Peyer's patch (tissue), 4 donors: ENCODE data around the gene IMMP2L. TPM values are rescaled to one million over a fixed set of nuclear protein-coding genes. Genes with fewer than 3 reads are reported as not detected.
A peak's percentile ranks its signal among the peaks of the same experiment; 100 is the strongest.

Experiments
- DNase-seq, 3 donors: peaks; one replicate each; pipeline ENCODE4 v3.0.0-alpha.2; 2017 to 2019
- H3K27ac ChIP-seq, 4 donors: fragments of 200-600 bp; sonication (generic); one replicate each; pipeline ENCODE4 v1.5.1; 2016 to 2019
- H3K27me3 ChIP-seq, 2 donors: fragments of 200-600 bp; sonication (generic); one replicate each; pipeline ENCODE4 v1.5.1; 2019
- H3K36me3 ChIP-seq, 3 donors: fragments of 200-600 bp; sonication (generic); one replicate each; pipeline ENCODE4 v1.5.1; 2016 to 2019
- H3K4me1 ChIP-seq, 4 donors: fragments of 200-600 bp; sonication (generic); one replicate each; pipeline ENCODE4 v1.5.1; 2016 to 2019
- H3K4me3 ChIP-seq, 4 donors: fragments of 200-600 bp; sonication (generic); 1 replicate in 3 of 4; 2 replicates in 1 of 4; pipeline ENCODE4 v1.5.1; 2016 to 2019; ENCODE audit warnings: mild to moderate bottlenecking in 1 of 4
- H3K9me3 ChIP-seq, 4 donors: fragments of 200-600 bp; sonication (generic); one replicate each; pipeline ENCODE4 v1.5.1; 2016 to 2019; ENCODE audit warnings: mild to moderate bottlenecking in 1 of 4
- POLR2A ChIP-seq, 2 donors: fragments of 450-650 bp; IDR thresholded peaks; one replicate each; pipeline ENCODE4 v1.5.1; 2017; ENCODE audit warnings: antibody characterized with exemption in 2 of 2, mild to moderate bottlenecking in 2 of 2, moderate library complexity in 2 of 2
- total RNA-seq, 4 donors: library from RNA; depleted of rRNA; stranded (reverse); fragments of >200 nt; gene quantifications; one replicate each; pipeline ENCODE4 v1.1.0, GENCODE V29; 2016
- TF ChIP-seq, protein P1 (sequence below), 6 experiments: fragments of 450-650 bp in 4 of 6; fragments of 200-600 bp in 2 of 6; sonication (generic) in 1 of 6; IDR thresholded peaks; one replicate each; pipeline ENCODE4 v1.5.1; 2017 to 2019; ENCODE audit warnings: antibody characterized with exemption in 6 of 6, mild to moderate bottlenecking in 3 of 6, moderate library complexity in 1 of 6

IMMP2L gene
- total RNA-seq, 4 donors from 2014 or later = 5.1 to 16.5 (median 10.9) TPM

DNA sequence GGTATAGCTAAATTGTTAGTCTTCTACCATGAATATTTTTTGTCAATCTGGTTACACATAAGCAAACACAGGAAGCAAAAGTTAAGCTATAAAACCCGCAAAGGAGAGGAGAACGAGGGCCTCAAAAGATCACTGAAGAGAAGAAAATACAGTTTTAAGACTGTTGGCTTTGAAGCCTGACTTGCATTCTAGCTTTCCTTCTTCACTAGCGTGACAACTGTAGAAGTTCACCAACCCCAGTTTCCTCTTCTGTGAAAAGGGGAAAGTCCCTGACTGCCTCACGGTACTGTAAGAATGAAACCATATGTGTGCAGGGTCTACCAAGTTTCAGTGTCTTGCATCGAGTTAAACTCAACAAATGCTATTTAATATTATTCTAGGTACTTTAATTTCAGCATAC, 478.9 kb downstream of the IMMP2L start:
- Histone ChIP-seq H3K36me3 (no peaks in the 10 kb centered on the region), H3K27ac (no peak overlapping the region), H3K4me1 (peaks cover 0 to 7% (median 0%) of the 10 kb centered on the region in 4 donors), H3K4me3 (no peak overlapping the region), H3K27me3 (no peaks in the 10 kb centered on the region), H3K9me3 (no peaks in the 10 kb centered on the region)
- TF ChIP-seq, protein P1, sequence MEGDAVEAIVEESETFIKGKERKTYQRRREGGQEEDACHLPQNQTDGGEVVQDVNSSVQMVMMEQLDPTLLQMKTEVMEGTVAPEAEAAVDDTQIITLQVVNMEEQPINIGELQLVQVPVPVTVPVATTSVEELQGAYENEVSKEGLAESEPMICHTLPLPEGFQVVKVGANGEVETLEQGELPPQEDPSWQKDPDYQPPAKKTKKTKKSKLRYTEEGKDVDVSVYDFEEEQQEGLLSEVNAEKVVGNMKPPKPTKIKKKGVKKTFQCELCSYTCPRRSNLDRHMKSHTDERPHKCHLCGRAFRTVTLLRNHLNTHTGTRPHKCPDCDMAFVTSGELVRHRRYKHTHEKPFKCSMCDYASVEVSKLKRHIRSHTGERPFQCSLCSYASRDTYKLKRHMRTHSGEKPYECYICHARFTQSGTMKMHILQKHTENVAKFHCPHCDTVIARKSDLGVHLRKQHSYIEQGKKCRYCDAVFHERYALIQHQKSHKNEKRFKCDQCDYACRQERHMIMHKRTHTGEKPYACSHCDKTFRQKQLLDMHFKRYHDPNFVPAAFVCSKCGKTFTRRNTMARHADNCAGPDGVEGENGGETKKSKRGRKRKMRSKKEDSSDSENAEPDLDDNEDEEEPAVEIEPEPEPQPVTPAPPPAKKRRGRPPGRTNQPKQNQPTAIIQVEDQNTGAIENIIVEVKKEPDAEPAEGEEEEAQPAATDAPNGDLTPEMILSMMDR (IDR thresholded peaks at IDR 0.05) = no peak
- no peak for TF ChIP-seq POLR2A (IDR thresholded peaks at IDR 0.05)
- peak in 1 of 3 donors; percentile 22 for DNase-seq

DNA sequence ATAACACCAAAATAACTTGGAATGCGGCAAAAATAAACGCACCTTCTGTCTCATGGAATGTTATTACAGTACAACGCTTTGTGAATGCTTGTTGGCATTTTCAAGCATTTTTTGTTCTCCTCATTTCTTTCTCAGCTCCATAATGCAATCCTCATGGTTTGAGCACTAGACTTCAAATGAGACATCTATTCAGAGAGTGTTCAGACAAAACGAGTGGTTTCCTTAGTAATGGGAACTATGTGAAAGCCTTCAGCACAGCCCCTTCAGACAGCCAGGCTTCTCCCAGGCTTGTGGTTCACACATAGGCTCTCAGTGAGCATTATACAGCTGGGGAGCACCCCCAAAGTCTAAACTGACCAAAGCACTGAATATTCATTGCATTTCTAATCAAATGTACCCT, 479.9 kb downstream of the IMMP2L start:
- Histone ChIP-seq H3K36me3 (no peaks in the 10 kb centered on the region), H3K4me1 (peaks cover 0 to 7% (median 0%) of the 10 kb centered on the region in 4 donors), H3K9me3 (no peaks in the 10 kb centered on the region), H3K4me3 (no peak overlapping the region), H3K27ac (peak overlapping the region in 1 of 4 donors; percentile 9), H3K27me3 (no peaks in the 10 kb centered on the region)
- no peak for DNase-seq
- no peak for TF ChIP-seq POLR2A (IDR thresholded peaks at IDR 0.05)
- TF ChIP-seq, protein P1 (IDR thresholded peaks at IDR 0.05) = no peak

DNA sequence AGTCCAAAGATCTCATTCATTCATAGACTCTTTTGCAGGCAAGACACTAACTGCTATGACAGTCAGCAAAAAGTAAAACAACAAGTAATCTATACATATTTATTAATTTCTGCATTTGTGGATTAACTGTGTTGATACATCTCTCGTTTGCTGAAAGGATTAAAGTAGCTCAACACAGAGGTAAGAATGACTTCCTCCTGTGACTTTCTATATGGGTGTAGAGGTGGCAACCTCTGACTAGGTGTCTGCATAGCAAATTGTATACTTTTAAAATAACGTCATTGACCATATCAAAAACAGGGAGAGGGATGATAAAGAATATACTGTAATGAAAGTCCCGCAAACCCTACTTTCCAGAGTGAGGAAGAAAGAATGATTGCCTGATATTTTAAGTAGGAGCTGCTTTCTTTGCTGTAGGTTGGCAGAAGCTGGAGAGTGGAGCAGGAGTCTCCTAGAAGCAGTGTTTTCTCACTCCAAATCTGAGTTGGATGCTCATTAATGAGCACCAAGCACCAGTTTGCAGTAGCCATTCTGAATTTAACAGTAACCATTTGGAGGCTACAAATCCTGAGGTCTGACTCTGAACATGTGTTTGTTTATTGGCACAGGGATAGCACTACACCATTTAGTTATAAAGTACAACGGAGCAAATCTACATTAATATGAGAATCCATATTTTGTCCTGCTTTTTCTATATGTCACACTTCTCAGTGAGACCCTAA, 480.6 kb downstream of the IMMP2L start:
- Histone ChIP-seq H3K27me3 (no peaks in the 10 kb centered on the region), H3K27ac (peak overlapping the region in 1 of 4 donors; percentile 9), H3K4me3 (no peak overlapping the region), H3K4me1 (peaks cover 0 to 7% (median 0%) of the 10 kb centered on the region in 4 donors), H3K9me3 (no peaks in the 10 kb centered on the region), H3K36me3 (no peaks in the 10 kb centered on the region)
- no peak for TF ChIP-seq POLR2A (IDR thresholded peaks at IDR 0.05)
- TF ChIP-seq, protein P1 (IDR thresholded peaks at IDR 0.05) = no peak
- DNase-seq = no peak

DNA sequence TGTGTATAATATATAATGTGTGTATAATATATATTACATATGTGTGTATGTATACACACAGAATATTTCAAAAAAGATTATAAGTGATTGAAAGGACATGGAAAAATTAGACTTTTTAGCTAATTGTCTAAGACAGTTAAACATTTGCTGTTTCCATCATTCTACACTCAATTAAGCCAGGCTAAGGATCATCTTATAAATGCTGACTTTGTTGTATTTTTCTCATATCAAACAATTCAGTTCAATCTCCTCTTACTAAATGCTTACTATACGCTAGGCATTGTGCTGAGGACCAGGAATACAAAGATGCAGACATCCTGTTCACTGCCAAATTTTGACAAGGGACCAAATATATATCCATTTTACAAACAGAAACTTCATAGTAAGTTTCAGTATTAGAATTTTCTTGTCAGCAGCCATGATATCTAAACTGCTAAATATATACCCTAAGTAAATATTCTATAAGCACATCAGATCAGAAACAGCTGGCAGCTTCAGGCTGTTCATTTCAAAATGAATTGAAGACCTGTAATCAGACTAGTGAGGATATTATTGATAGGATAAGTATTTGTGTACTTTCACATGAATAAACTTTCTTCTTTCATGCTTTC, 481.7 kb downstream of the IMMP2L start:
- no peak for DNase-seq
- Histone ChIP-seq H3K27me3 (no peaks in the 10 kb centered on the region), H3K4me1 (peaks cover 0 to 7% (median 0%) of the 10 kb centered on the region in 4 donors), H3K4me3 (no peak overlapping the region), H3K27ac (no peak overlapping the region), H3K36me3 (no peaks in the 10 kb centered on the region), H3K9me3 (no peaks in the 10 kb centered on the region)
- TF ChIP-seq, protein P1 (IDR thresholded peaks at IDR 0.05) = no peak
- TF ChIP-seq POLR2A (IDR thresholded peaks at IDR 0.05) = no peak

DNA sequence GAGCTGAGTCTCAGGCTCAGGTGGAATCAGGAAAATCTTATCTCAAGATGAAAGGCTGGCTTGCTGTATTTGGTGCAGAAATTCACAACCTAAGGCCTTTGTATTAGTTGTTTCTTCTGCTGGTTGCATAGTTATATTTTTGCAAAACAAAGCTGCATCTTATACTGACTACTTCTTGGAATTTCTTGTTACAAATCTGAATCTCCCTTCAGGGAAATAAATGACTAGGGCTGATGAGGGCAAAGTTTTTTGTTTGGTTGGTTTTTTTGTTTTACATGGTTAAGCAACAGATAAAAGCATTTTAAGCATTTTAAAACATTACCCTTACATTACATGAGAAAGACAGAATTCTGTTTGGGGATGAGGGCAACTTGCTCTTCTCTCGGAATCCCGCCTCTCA, 485.3 kb downstream of the IMMP2L start:
- Histone ChIP-seq H3K4me3 (no peak overlapping the region), H3K4me1 (no peaks in the 10 kb centered on the region), H3K36me3 (no peaks in the 10 kb centered on the region), H3K27me3 (no peaks in the 10 kb centered on the region), H3K9me3 (no peaks in the 10 kb centered on the region), H3K27ac (no peak overlapping the region)
- TF ChIP-seq POLR2A (IDR thresholded peaks at IDR 0.05) = no peak
- TF ChIP-seq, protein P1 (IDR thresholded peaks at IDR 0.05) = no peak
- no peak for DNase-seq
